GM06990 (cell line): ENCODE results near the gene DRD4.

Experiments
- DNase-seq: peaks from one replicate; pipeline ENCODE4 v3.0.0-alpha.2; 2011; ENCODE audit not compliant: insufficient read length; ENCODE audit errors: extremely low read depth
- H3K27me3 ChIP-seq: replicated peaks from 2 replicates; pipeline ENCODE4 v1.6.0; 2011; ENCODE audit warnings: low read length; ENCODE audit not compliant: control insufficient read depth, insufficient read depth
- H3K36me3 ChIP-seq: 2 replicates; pipeline ENCODE4 v1.5.1; 2011; ENCODE audit warnings: low read length; ENCODE audit not compliant: control insufficient read depth, insufficient read depth
- H3K4me3 ChIP-seq: replicated peaks from 2 replicates; pipeline ENCODE4 v1.5.1; 2011; ENCODE audit warnings: low read depth, mild to moderate bottlenecking, control low read depth, low read length
- CTCF ChIP-seq: IDR thresholded peaks from 2 replicates; pipeline ENCODE4 v1.5.1; 2011; ENCODE audit warnings: low read length, control low read depth, mild to moderate bottlenecking, inconsistent platforms; ENCODE audit not compliant: insufficient read depth, poor library complexity, severe bottlenecking

Gene DRD4

GRCh38 chr11:635945-636510 lies 1.0 kb upstream of the DRD4 start:
- no peak for DNase-seq
- H3K27me3 ChIP-seq: no peaks in the 10 kb centered on the region; the same call in none of the 2 replicates
- H3K4me3 ChIP-seq: no peak overlapping the region
- TF ChIP-seq CTCF: no peak
- H3K36me3 ChIP-seq: no peaks in the 10 kb centered on the region

GRCh38 chr11:637333-637592 lies 194 bp downstream of the DRD4 start:
- Histone ChIP-seq H3K36me3 (no peaks in the 10 kb centered on the region), H3K27me3 (no peaks in the 10 kb centered on the region; the same call in none of the 2 replicates), H3K4me3 (no peak overlapping the region)
- no peak for TF ChIP-seq CTCF
- DNase-seq: no peak

DNA sequence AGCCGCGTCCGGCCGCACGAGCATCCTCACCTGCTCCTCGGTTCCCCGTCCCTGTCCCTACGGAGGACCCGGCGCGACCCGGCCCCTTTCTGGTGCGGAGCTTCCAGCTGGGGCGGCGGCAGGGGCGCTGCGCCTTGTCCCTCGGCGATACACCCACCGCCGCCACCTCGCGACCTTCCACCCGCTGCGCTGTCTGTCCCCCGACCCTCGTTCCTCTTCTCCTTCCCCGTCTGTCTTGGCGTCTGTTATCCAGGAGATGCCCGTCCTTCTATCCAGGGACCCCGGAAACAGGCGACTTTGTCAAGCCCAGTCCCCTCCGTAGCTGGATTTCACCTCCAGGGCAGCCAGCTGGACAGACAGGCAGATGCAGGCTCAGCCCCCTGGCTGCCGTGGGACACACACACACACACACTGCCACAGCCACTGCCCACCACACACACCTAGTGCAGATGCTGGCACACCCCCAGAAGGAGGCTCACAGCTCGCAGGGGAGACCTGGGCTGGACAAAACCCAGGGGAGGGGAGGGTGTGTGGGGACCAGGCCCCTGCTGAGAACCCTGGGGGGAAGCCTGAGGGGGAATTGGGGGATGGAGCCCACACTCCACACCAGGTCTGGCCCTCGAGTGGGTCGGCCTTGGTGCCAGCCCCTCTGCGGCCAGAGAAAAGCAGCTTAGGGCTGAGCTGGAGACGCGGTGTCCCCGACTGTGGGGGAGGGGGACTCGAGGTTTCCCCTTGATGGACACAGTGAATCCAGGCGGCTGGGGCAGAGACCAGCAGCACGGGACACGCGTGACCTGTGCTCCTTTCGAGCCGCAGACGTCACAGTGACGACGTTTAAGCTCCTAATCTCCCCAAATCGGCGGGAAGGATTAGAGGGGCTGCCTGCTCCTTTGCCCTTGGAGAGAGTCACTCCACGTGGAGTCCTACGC lies 788 bp downstream of the DRD4 start:
- no peak overlapping the region for H3K4me3 ChIP-seq
- no peak for TF ChIP-seq CTCF

DNA sequence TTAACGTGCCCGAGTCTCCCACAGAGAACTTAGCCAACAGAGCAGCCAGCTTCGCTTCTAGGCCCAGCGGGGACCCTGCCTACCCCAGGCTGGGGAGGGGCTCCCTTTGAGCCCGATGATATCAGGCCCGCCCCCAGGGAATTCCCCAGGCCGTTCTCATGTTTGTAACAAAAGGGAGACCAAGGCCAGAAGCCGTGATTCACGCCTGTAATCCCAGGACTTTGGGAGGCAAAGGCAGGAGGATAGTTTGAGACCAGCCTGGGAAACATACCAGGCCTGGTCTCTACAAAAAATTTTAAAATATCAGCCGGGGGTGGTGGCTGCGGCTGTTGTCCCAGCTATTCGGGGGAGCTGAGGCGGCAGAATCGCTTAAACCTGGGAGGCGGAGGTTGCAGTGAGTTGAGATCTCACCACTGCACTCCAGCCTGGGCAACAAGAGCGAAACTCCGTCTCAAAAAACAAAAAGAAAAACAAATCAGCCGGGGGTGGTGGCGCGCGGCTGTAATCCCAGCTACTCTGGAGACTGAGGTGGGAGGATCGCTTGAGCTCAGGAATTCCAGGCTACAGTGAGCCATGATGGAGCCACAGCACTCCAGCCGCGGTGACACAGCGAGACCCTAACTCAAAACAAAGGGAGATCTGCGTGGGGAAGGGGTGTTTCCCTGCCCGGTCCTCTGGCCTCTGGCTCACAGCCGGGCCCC lies 1.7 kb downstream of the DRD4 start:
- Histone ChIP-seq H3K27me3 (no peaks in the 10 kb centered on the region; the same call in none of the 2 replicates), H3K36me3 (peaks cover under 1% of the 10 kb centered on the region; the same call in 1 of the 2 replicates), H3K4me3 (no peak overlapping the region)
- DNase-seq: no peak
- no peak for TF ChIP-seq CTCF

More for the DNA sequence above, 788 bp downstream of the DRD4 start:
- DNase-seq: no peak
- Histone ChIP-seq H3K27me3 (no peaks in the 10 kb centered on the region; the same call in none of the 2 replicates), H3K36me3 (no peaks in the 10 kb centered on the region)

GRCh38 chr11:639332-639955 lies 2.4 kb downstream of the DRD4 start:
- H3K36me3 ChIP-seq: peaks cover 2% of the 10 kb centered on the region
- DNase-seq: no peak
- no peaks in the 10 kb centered on the region; the same call in none of the 2 replicates for H3K27me3 ChIP-seq
- TF ChIP-seq CTCF: no peak
- no peak overlapping the region for H3K4me3 ChIP-seq
